IPS-18c (cell line): ENCODE data around the gene SH2D5.

ENCODE experiments used
- H3K4me3 ChIP-seq: 2 replicates; pipeline ENCODE4 v1.7.0; 2013; ENCODE audit warnings: low read depth, mild to moderate bottlenecking, low read length, moderate library complexity; ENCODE audit not compliant: insufficient read depth
- H3K9me3 ChIP-seq: one replicate; pipeline ENCODE4 v1.6.1; 2013; ENCODE audit warnings: mild to moderate bottlenecking, low read length, moderate library complexity; ENCODE audit not compliant: control insufficient read depth, insufficient read depth

SH2D5 gene

DNA sequence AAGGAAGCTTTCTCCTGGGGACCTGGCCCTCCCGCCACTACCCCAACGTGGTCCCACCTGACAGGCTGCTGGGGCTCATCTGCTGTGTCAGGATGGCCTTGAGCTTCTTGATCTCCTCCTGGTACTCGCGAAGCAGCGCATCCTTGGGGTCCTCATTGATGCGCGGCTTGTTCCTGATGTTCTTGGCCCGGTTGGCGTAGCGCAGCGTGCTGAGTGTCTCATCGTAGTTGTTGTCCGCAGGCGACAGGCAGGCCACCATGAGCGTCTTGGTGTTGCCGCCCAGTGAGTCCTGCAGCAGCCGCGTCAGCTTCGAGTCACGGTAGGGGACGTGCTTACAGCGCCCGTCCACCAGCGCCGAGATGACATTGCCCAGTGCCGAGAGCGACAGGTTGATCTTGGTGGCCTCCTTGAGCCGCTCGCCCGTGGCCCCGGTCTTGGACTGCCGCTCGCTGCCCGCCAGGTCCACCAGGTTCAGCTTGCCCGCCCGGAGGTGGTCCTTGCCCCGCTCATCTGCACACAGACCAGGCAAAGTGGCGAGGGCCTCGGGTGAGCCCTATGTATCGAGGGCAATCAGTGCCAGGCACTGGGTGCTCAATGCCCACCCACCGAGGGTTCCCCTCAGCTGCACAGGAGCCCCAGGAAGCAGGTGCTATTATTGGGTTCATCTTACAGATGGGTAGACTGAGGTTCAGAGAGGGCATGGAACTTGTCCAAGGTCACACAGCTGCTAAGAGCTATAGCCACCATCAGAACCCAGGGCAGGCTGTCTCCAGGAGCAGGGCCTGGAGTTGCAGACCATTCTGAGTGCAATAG is 27.9 kb downstream of the SH2D5 start:
- no peaks in the 10 kb centered on the region for H3K9me3 ChIP-seq
- H3K4me3 ChIP-seq, result no peak overlapping the region

DNA sequence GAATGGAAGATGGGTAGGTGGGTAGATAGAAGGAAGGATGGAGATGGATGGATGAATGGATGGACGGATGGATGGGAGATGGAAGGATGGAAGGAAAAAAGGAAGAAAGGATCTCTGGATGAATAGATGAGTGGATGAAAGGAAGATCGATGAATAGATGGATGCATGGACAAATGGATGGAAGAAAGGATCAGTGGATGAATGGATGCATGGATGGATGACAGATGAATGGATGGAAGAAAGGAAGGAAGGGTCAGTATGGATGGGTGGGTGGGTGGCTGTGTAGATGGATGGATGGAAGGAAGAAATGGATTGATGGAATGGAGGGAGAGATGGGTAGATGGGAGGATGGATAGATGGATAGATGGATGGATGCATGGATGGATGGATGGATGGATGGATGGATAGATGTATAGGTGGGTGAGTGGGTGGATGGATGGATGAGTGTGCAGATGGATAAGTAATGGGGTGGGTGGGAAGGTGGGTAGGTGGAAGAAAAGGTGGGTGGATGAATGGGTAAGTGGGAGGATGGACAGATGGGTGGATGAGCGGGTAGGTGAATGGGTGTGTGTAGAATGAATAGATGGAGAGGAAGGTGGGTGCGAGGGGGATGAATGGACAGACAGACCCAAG is 29.3 kb downstream of the SH2D5 start:
- Histone ChIP-seq H3K9me3 (no peaks in the 10 kb centered on the region), H3K4me3 (no peak overlapping the region)

- Histone ChIP-seq H3K4me3 (no peak overlapping the region), H3K9me3 (no peaks in the 10 kb centered on the region)
Observed at GRCh38 chr1:20702416-20702815, 30.1 kb downstream of the SH2D5 start.

GRCh38 chr1:20701847-20702246 is 30.7 kb downstream of the SH2D5 start:
- H3K4me3 ChIP-seq, result no peak overlapping the region
- no peaks in the 10 kb centered on the region for H3K9me3 ChIP-seq

- Histone ChIP-seq H3K9me3 (no peaks in the 10 kb centered on the region), H3K4me3 (no peak overlapping the region)
Observed at GRCh38 chr1:20701446-20701845, 31.1 kb downstream of the SH2D5 start.

DNA sequence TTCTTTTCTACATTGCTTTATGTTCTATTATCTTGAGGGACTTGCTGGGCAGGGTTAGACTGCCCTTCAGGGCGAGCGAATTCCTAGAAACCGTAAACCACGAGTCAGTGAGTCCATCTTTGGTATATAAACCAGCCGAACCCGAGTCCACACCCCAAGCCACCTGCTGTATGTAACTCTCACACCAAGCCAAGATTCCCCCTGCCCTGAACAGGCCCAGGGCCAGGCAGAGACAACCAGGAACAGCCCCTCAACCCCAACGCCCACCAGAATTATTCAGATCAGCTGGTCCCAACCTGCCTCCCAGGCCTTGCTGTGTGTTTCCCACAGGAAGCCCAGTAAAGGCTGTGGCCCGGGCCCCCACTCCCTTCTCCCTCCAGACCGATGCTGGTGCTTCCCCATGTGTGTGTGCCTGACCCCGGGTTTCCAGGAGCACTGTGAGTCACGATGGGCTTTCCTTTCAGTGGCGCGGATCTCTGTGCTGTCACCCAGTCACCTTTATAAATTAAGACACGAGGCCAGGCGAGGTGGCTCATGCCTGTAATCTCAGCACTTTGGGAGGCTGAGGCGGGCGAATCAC is 31.8 kb downstream of the SH2D5 start:
- H3K4me3 ChIP-seq, result no peak overlapping the region
- no peaks in the 10 kb centered on the region for H3K9me3 ChIP-seq

GRCh38 chr1:20699558-20699957 is 32.9 kb downstream of the SH2D5 start:
- no peak overlapping the region for H3K4me3 ChIP-seq

DNA sequence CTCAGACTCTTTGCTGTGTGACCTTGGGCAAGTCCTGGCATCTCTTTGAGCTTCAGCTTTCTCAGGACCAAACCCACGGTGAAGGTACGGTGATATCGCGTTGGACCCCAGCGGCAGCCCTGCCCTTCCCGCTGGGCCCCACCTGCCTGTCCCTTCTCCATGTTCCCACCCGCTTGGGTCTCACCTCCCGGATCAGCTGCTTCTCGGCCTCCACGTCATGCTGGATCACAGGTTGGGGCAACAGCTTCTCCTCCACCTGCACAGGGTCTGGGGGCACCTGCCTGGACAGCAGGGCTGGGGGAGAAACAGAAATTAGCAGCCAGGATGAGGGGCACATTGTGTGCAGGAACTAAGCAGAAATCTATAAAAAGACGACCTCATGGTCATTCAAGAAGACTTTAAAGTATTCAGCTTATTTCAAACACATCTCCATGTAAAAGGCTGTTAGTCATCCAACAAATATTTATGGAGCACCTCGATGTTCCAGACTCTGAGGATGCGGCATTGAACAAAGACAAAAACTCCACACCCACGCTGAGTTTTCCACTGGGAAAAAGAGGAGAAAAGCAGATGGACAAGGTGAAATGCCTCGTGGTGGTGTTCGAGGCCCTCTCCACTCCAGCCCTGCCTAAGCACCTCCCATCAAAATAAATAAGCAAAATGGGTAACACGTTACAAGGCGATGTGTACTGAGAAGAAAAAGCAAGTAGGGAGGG is 34.1 kb downstream of the SH2D5 start:
- H3K4me3 ChIP-seq, result no peak overlapping the region

More at GRCh38 chr1:20699558-20699957, 32.9 kb downstream of the SH2D5 start:
- no peaks in the 10 kb centered on the region for H3K9me3 ChIP-seq

GRCh38 chr1:20697563-20697962 is 34.9 kb downstream of the SH2D5 start:
- no peak overlapping the region for H3K4me3 ChIP-seq

More for the DNA sequence above, 34.1 kb downstream of the SH2D5 start:
- no peaks in the 10 kb centered on the region for H3K9me3 ChIP-seq

GRCh38 chr1:20696397-20697333 is 35.8 kb downstream of the SH2D5 start:
- Histone ChIP-seq H3K4me3 (peak overlapping the region; percentile 73), H3K9me3 (no peaks in the 10 kb centered on the region)

More at GRCh38 chr1:20697563-20697962, 34.9 kb downstream of the SH2D5 start:
- H3K9me3 ChIP-seq, result no peaks in the 10 kb centered on the region

DNA sequence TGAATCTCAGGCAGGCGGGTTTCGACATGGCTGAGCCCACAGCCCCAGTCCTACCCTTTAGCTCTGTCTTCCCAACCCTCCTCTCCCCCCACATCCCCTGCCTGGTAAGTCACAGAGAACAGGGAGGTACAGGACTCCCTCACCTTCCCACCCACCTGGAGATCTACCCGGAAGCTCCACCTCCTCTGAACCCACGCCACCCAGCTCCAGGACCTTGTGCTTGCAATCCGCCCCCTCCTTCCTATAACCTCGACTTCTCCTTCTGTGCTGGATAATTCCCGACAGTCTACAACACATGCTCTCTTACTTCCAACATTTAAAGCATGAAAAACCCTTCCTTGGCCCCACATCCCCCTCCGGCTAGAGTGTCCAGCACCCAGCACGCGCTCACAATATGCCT is 37.0 kb downstream of the SH2D5 start:
- Histone ChIP-seq H3K9me3 (no peaks in the 10 kb centered on the region), H3K4me3 (no peak overlapping the region)

DNA sequence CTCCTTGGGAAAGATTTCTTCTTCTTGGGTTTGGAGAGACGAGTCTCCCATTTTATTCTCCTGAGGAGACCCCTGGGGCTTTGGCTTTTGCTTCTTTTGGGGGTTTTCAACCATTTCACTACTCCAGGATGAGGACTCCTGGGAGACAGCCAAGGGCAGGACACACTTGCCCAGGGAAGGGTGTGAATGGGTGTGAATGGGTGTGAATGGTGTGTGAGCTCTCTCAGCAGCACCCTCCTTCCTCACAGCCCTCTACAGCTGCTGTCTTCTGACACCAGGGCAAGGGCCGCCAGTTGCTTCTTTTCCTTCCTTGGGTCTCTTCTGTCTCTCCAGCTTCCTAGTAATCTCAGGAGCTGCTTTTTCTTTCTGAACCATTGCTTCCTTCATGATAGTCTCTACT is 38.9 kb downstream of the SH2D5 start:
- H3K9me3 ChIP-seq, result no peaks in the 10 kb centered on the region

DNA sequence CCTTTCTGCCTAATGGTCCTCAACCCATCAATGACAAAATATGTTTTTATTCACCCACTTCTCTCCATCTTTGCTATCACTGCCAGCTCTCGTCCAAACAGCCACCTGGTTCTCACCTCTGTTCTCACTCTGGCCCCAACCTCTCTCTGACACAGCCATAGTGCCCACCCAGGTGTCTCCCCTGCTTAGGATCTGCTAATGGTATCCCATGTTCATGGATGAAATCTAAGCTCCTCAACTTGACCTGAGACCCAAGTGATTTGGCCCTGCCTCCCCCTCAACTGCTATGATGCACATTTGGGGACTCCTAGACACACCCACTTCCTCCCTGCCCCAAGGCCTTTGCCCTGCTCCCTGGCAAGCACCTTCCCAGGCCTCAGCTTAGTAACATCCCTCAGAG is 40.6 kb downstream of the SH2D5 start:
- H3K9me3 ChIP-seq, result no peaks in the 10 kb centered on the region
- no peak overlapping the region for H3K4me3 ChIP-seq

More for the DNA sequence above, 38.9 kb downstream of the SH2D5 start:
- H3K4me3 ChIP-seq, result no peak overlapping the region

GRCh38 chr1:20689645-20690056 is 42.9 kb downstream of the SH2D5 start:
- H3K4me3 ChIP-seq, result no peak overlapping the region
- no peaks in the 10 kb centered on the region for H3K9me3 ChIP-seq

GRCh38 chr1:20686883-20687725 is 45.4 kb downstream of the SH2D5 start:
- no peak overlapping the region for H3K4me3 ChIP-seq

DNA sequence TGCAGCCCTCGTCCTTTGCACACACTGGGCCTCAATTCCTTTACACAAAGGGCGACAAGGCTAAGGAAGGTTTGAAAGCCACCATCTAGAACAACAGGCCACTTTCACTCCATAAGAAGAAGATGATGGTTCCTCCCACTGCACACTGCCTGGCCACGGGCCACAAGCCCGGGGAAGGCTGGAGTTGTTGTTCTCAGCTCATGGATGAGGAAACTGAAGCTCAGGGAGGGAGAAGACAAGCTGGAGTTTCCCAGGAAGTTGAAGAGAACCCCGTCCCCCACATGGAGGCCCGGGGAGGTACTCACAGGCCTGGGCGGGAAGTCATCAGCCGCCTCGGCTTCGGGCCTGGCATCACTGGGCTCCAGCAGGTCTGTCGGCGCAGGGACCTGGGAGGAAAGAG is 46.8 kb downstream of the SH2D5 start:
- Histone ChIP-seq H3K4me3 (no peak overlapping the region), H3K9me3 (no peaks in the 10 kb centered on the region)

More at GRCh38 chr1:20686883-20687725, 45.4 kb downstream of the SH2D5 start:
- H3K9me3 ChIP-seq, result no peaks in the 10 kb centered on the region
